MCF 10A (cell line): ENCODE results near the gene ENOSF1. TPM values are rescaled to one million over a fixed set of nuclear protein-coding genes. Genes with fewer than 3 reads are reported as not detected.

Experiments
- BruUV-seq: library from RNA; stranded (reverse); fragments of 400-500 nt; replicated peaks from 2 replicates; lab custom pipeline; 2021; lab: Mats Ljungman, UMichigan
- CTCF ChIA-PET: fragments of 300-600 bp; sonication (Branson Sonifier 250); formaldehyde crosslinking; extraction: SDS; loops from one replicate; lab custom pipeline; 2021; ENCODE audit warnings: antibody characterized with exemption, inconsistent platforms; lab: Yijun Ruan, JAX
- POLR2A ChIA-PET: fragments of 300-600, 350-650 bp; sonication (Branson Sonifier 250); formaldehyde crosslinking; extraction: SDS; loops from one replicate; lab custom pipeline; 2020; ENCODE audit warnings: antibody characterized with exemption, inconsistent platforms; lab: Yijun Ruan, JAX
- DNase-seq: peaks from one replicate; pipeline ENCODE4 v3.0.0-alpha.2; 2018; ENCODE audit not compliant: unreplicated experiment
- H3K27ac Mint-ChIP-seq: one replicate; pipeline ENCODE4 v1.8.0; 2022; ENCODE audit warnings: mild to moderate bottlenecking, low read depth, mixed read lengths; ENCODE audit not compliant: unreplicated experiment
- H3K27me3 Mint-ChIP-seq: one replicate; pipeline ENCODE4 v1.8.0; 2022; ENCODE audit warnings: mixed read lengths; ENCODE audit not compliant: insufficient read depth, unreplicated experiment
- H3K36me3 Mint-ChIP-seq: one replicate; pipeline ENCODE4 v1.8.0; 2022; ENCODE audit warnings: mild to moderate bottlenecking, moderate library complexity, mixed read lengths; ENCODE audit not compliant: insufficient read depth, unreplicated experiment
- H3K4me1 Mint-ChIP-seq: one replicate; pipeline ENCODE4 v1.8.0; 2022; ENCODE audit warnings: mixed read lengths; ENCODE audit not compliant: insufficient read depth, unreplicated experiment
- H3K4me3 Mint-ChIP-seq: one replicate; pipeline ENCODE4 v1.8.0; 2022; ENCODE audit warnings: mild to moderate bottlenecking, moderate library complexity, mixed read lengths; ENCODE audit not compliant: unreplicated experiment
- H3K9me3 Mint-ChIP-seq: one replicate; pipeline ENCODE4 v1.8.0; 2022; ENCODE audit warnings: mixed read lengths; ENCODE audit not compliant: unreplicated experiment
- intact Hi-C: fragments of 100-400 bp; cut with micrococcal nuclease; formaldehyde crosslinking; loops from 2 replicates; pipeline ENCODE4 v1.14.1; 2022
- total RNA-seq: library from RNA; stranded (reverse); gene quantifications from 2 replicates; pipeline ENCODE4 v1.2.3, GENCODE V29; 2022
- TF ChIP-seq, protein P1 (sequence below): fragments of 200-600 bp; IDR thresholded peaks from one replicate; pipeline ENCODE4 v1.8.0; 2022; ENCODE audit warnings: antibody characterized with exemption, mild to moderate bottlenecking; ENCODE audit not compliant: unreplicated experiment

The ENOSF1 gene
- total RNA-seq, 1 experiment from 2014 or later = 106 TPM

DNA sequence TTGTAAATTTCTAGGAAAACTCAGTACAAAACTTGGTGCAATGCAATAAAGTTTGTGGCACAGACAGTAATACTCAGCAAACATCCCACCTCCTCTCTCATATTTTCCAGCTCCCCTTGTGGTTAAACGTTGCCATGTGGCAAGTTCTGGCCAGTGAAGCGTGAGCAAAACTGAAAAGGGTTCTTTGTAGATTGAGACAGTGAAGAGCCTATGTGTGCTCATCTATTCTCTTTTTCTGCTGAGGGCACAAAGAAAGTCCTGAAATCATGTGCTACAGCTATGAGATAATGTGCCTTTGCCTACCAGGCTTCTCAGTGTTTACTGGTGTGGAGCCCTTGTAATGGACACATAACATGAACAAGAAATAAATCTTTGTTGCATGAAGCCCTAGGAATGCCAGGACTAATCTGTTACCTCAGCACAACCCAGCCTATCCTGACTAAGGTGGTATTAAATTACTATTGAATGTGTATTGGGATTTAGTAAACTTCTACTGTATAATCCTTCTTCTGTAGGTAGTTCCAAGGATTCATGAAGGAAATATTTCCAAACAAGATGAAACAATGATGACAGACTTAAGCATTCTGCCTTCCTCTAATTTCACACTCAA is 67.9 kb downstream of the ENOSF1 start:
- Mint-ChIP-seq H3K27me3 (no peaks in the 10 kb centered on the region), H3K36me3 (no peaks in the 10 kb centered on the region), H3K4me3 (no peak overlapping the region), H3K4me1 (no peaks in the 10 kb centered on the region), H3K27ac (no peak overlapping the region), H3K9me3 (no peaks in the 10 kb centered on the region)
- ChIA-PET POLR2A (interaction anchor here (1.1 kb wide), 1 partner anchor 24 kb away, joined by 3 read pairs; no protein-coding TSS in a partner anchor), CTCF (interaction anchor here (0.7 to 4.8 kb wide), 7 partner anchors 10 to 195 kb away, joined by 3 to 15 read pairs (median 5); no protein-coding TSS in a partner anchor)
- BruUV-seq = no TSS peak
- no peak for DNase-seq
- intact Hi-C loops = no loop called here
- TF ChIP-seq, protein P1, sequence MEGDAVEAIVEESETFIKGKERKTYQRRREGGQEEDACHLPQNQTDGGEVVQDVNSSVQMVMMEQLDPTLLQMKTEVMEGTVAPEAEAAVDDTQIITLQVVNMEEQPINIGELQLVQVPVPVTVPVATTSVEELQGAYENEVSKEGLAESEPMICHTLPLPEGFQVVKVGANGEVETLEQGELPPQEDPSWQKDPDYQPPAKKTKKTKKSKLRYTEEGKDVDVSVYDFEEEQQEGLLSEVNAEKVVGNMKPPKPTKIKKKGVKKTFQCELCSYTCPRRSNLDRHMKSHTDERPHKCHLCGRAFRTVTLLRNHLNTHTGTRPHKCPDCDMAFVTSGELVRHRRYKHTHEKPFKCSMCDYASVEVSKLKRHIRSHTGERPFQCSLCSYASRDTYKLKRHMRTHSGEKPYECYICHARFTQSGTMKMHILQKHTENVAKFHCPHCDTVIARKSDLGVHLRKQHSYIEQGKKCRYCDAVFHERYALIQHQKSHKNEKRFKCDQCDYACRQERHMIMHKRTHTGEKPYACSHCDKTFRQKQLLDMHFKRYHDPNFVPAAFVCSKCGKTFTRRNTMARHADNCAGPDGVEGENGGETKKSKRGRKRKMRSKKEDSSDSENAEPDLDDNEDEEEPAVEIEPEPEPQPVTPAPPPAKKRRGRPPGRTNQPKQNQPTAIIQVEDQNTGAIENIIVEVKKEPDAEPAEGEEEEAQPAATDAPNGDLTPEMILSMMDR = no peak

GRCh38 chr18:641224-641623 is 71.2 kb downstream of the ENOSF1 start:
- POLR2A ChIA-PET = interaction anchor here (2.1 kb wide), 1 partner anchor 12 kb away, joined by 4 read pairs; no protein-coding TSS in a partner anchor
- Mint-ChIP-seq H3K9me3 (no peaks in the 10 kb centered on the region), H3K4me3 (no peak overlapping the region), H3K27me3 (no peaks in the 10 kb centered on the region), H3K27ac (no peak overlapping the region), H3K4me1 (no peaks in the 10 kb centered on the region), H3K36me3 (no peaks in the 10 kb centered on the region)
- intact Hi-C loops = no loop called here
- DNase-seq = no peak
- BruUV-seq = no TSS peak
- CTCF ChIA-PET = interaction anchor here (0.6 to 1.8 kb wide), 5 partner anchors 14 to 348 kb away, joined by 3 to 13 read pairs (median 4); no protein-coding TSS in a partner anchor
- TF ChIP-seq, protein P1 = no peak

DNA sequence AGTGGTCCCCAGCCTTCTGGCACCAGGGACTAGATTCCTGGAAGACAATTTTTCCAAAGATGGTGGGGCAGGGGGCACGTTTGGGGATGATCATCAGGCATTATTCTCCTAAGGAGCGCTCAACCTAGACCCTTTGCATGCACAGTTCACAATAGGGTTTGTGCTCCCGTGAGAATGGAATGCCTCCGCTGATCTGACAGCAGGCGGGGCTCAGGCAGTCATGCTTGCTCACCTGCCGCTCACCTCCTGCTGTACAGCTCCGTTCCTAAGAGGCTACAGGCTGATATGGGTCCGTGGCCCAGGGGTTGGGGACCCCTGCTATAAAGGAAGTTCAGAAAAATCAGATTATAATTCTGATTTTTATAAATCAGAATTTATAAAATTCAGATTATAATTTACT is 77.3 kb downstream of the ENOSF1 start:
- Mint-ChIP-seq H3K4me1 (peaks cover 14% of the 10 kb centered on the region), H3K36me3 (no peaks in the 10 kb centered on the region), H3K4me3 (no peak overlapping the region), H3K27ac (no peak overlapping the region), H3K27me3 (no peaks in the 10 kb centered on the region), H3K9me3 (no peaks in the 10 kb centered on the region)
- CTCF ChIA-PET = interaction anchor here (0.6 to 1.4 kb wide), 7 partner anchors 9 to 195 kb away, joined by 3 to 8 read pairs (median 4); no protein-coding TSS in a partner anchor
- no TSS peak for BruUV-seq
- intact Hi-C loops = no loop called here
- no peak for DNase-seq
- POLR2A ChIA-PET = interaction anchor here (0.7 to 0.8 kb wide), 3 partner anchors 22 to 281 kb away, joined by 3 to 4 read pairs (median 3); partner anchors contain the start of gene TYMS
- TF ChIP-seq, protein P1 = no peak

DNA sequence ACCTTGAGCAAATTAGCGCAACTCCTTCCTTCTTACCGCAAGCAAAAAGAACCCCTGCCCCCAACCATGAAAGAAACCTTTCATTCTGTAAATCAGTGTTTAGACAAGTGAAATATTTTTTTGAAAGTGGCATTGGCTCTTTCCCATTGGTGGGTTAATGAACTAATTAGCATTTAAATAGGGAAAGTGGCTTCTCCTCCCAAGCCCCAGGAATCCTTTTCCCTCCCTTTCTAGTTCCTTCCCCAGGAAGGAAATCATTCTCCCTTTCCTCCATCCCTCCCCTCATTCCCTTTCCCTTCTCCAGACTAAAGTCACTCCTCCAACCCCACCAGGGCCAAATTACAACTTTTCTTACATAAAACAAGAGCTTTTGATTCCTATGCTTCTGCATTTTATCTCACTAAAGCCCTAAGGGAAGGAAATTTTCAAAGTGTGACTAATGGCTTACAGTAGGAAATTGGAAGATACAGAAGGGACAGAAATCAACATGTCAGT is 77.8 kb downstream of the ENOSF1 start:
- peak; percentile 12 for DNase-seq
- Mint-ChIP-seq H3K27me3 (no peaks in the 10 kb centered on the region), H3K36me3 (no peaks in the 10 kb centered on the region), H3K4me3 (no peak overlapping the region), H3K4me1 (peaks cover 14% of the 10 kb centered on the region), H3K27ac (no peak overlapping the region), H3K9me3 (no peaks in the 10 kb centered on the region)
- TF ChIP-seq, protein P1 = no peak
- BruUV-seq = no TSS peak
- CTCF ChIA-PET = interaction anchor here (0.6 to 1.4 kb wide), 6 partner anchors 9 to 196 kb away, joined by 3 to 8 read pairs (median 4); no protein-coding TSS in a partner anchor
- intact Hi-C loops = no loop called here
- POLR2A ChIA-PET = interaction anchor here (0.7 to 0.8 kb wide), 2 partner anchors 23 to 280 kb away, joined by 3 to 4 read pairs; partner anchors contain the start of gene TYMS
